Spleen (tissue), 11 donors: Measurements from ENCODE around the gene COG6. TPM values are rescaled to one million over a fixed set of nuclear protein-coding genes. Genes with fewer than 3 reads are reported as not detected.

Experiments used
- DNase-seq: peaks from one replicate; pipeline ENCODE4 v3.0.0-alpha.2; 2020
- H3K27ac ChIP-seq, 8 donors: fragments of 200-600 bp; sonication (generic) in 7 of 8; 1 replicate in 4 of 8; 2 replicates in 4 of 8; pipeline versions ENCODE4 v1.5.0 to v1.8.0; 2016 to 2021; ENCODE audit warnings: inconsistent platforms in 4 of 8, mild to moderate bottlenecking in 4 of 8, moderate library complexity in 1 of 8
- H3K27me3 ChIP-seq, 7 donors: fragments of 200-600 bp; sonication (generic) in 6 of 7; replicated peaks in 1 of 7; 1 replicate in 4 of 7; 2 replicates in 3 of 7; pipeline versions ENCODE4 v1.5.0 to v1.8.0; 2016 to 2021; ENCODE audit warnings: inconsistent platforms in 3 of 7, mild to moderate bottlenecking in 1 of 7
- H3K36me3 ChIP-seq, 6 donors: fragments of 200-600 bp; sonication (generic) in 5 of 6; 1 replicate in 4 of 6; 2 replicates in 2 of 6; pipeline versions ENCODE4 v1.5.0 to v1.8.0; 2016 to 2021; ENCODE audit warnings: inconsistent platforms in 2 of 6
- H3K4me1 ChIP-seq, 6 donors: fragments of 200-600 bp; sonication (generic) in 5 of 6; 1 replicate in 3 of 6; 2 replicates in 3 of 6; pipeline versions ENCODE4 v1.5.0 to v1.8.0; 2016 to 2021; ENCODE audit warnings: inconsistent platforms in 3 of 6
- H3K4me3 ChIP-seq, 8 donors: fragments of 200-600 bp; sonication (generic) in 7 of 8; 1 replicate in 4 of 8; 2 replicates in 4 of 8; pipeline versions ENCODE4 v1.5.0 to v1.8.0; 2016 to 2021; ENCODE audit warnings: inconsistent platforms in 4 of 8, mild to moderate bottlenecking in 4 of 8, moderate library complexity in 2 of 8
- H3K9me3 ChIP-seq, 8 donors: fragments of 200-600 bp; sonication (generic) in 7 of 8; 1 replicate in 4 of 8; 2 replicates in 4 of 8; pipeline versions ENCODE4 v1.5.0 to v1.8.0; 2016 to 2021; ENCODE audit warnings: inconsistent platforms in 4 of 8
- POLR2A ChIP-seq, 3 donors: fragments of 450-650 bp; IDR thresholded peaks; one replicate each; pipeline ENCODE4 v1.5.1; 2017; ENCODE audit warnings: antibody characterized with exemption in 3 of 3, mild to moderate bottlenecking in 1 of 3
- POLR2AphosphoS5 ChIP-seq, 3 donors: sonication (generic); formaldehyde crosslinking; IDR thresholded peaks; one replicate each; pipeline ENCODE4 v1.5.1; 2017; ENCODE audit warnings: antibody characterized with exemption in 3 of 3
- WGBS, 5 donors: extraction: QIAGEN DNeasy Blood & Tissue Kit in 3 of 5; methylation state at CpG; one replicate each; pipeline versions ENCODE4 v1.1.5 to v1.1.7; 2013 to 2018; 5-methylcytosine and 5-hydroxymethylcytosine counted together
- intact Hi-C: fragments of 100-400 bp; cut with DNase I; formaldehyde crosslinking; loops from one replicate; pipeline ENCODE4 v1.15.0; 2023; ENCODE audit warnings: low total_unique reads
- polyA plus RNA-seq, 3 donors: library from polyadenylated mRNA; stranded (reverse); fragments of 200-250 nt; gene quantifications; one replicate each; pipeline ENCODE4 v1.2.1, GENCODE V29; 2013
- total RNA-seq, 7 donors: library from RNA; depleted of rRNA in 3 of 7; stranded (reverse); fragments of >200 nt in 3 of 7; fragmentation: NEBNext Ultra II Directional in 4 of 7; extraction: Animal tissue kit (Norgen Biotek cat#: 25700) in 4 of 7; gene quantifications; one replicate each; pipeline versions ENCODE4 v1.1.0 to v1.2.1, GENCODE V29; 2016 to 2021
- TF ChIP-seq, protein P1 (sequence below), 11 experiments: fragments of 200-600 bp in 7 of 11; fragments of 450-650 bp in 4 of 11; sonication (generic) in 4 of 11; IDR thresholded peaks in 8 of 11; conservative IDR thresholded peaks in 3 of 11; 1 replicate in 7 of 11; 2 replicates in 4 of 11; pipeline versions ENCODE4 v1.4.0 to v1.8.0; 2016 to 2021; ENCODE audit warnings: antibody characterized with exemption in 11 of 11, inconsistent platforms in 4 of 11, mild to moderate bottlenecking in 1 of 11
- donor health status: healthy with polysubstance abuse.
- donor health status: DM: no; HTN: no; CAD: no; lungs with moderate emphysema.
- donor health status: DM: no; HTN: no; CAD: no.
- donor health status: Bipolar disorder and iron deficiency.
- donor health status: healthy.
- donor health status: DM: no; HTN: no; CAD: no.
- donor health status: DM: yes; HTN: yes; CAD: no.

The COG6 gene
- total and polyA plus RNA-seq, 10 donors, result 5.7 to 41.9 (median 23.8) TPM

DNA sequence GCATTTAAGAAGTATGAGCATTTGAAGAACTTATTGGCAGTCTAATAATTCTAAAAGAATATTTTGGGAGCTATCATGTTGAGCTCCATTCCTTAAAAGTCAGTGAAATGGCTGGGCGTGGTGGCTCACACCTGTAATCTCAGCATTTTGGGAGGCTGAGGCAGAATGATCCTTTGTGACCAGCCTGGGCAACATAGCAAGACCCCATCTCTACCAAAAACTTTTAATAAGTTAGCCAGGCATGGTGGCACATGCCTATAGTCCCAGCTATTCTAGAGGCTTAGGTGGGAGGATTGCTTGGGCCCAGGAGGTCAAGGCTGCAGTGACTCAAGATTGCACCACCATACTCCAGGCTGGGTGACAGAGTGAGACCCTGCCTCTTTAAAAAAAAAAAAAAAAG, 8.0 kb downstream of the COG6 start:
- Histone ChIP-seq H3K36me3 (peaks cover 0 to 83% (median 18%) of the 10 kb centered on the region in 6 donors), H3K4me3 (no peak overlapping the region), H3K27ac (no peak overlapping the region), H3K27me3 (no peaks in the 10 kb centered on the region), H3K4me1 (peaks cover 0 to 10% (median 0%) of the 10 kb centered on the region in 6 donors), H3K9me3 (no peaks in the 10 kb centered on the region)
- 90 to 100% (median 96%) methylated on average over 1 of the region's 1 CpG for WGBS, 5 donors
- TF ChIP-seq POLR2AphosphoS5 (IDR thresholded peaks at IDR 0.05) (no peak), POLR2A (IDR thresholded peaks at IDR 0.05) (no peak)
- TF ChIP-seq, protein P1, sequence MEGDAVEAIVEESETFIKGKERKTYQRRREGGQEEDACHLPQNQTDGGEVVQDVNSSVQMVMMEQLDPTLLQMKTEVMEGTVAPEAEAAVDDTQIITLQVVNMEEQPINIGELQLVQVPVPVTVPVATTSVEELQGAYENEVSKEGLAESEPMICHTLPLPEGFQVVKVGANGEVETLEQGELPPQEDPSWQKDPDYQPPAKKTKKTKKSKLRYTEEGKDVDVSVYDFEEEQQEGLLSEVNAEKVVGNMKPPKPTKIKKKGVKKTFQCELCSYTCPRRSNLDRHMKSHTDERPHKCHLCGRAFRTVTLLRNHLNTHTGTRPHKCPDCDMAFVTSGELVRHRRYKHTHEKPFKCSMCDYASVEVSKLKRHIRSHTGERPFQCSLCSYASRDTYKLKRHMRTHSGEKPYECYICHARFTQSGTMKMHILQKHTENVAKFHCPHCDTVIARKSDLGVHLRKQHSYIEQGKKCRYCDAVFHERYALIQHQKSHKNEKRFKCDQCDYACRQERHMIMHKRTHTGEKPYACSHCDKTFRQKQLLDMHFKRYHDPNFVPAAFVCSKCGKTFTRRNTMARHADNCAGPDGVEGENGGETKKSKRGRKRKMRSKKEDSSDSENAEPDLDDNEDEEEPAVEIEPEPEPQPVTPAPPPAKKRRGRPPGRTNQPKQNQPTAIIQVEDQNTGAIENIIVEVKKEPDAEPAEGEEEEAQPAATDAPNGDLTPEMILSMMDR (IDR thresholded peaks at IDR 0.05 in 8 of 11, conservative IDR thresholded peaks at IDR 0.05 in 3 of 11), result no peak
- no peak for DNase-seq
- intact Hi-C loops, result no loop called here

DNA sequence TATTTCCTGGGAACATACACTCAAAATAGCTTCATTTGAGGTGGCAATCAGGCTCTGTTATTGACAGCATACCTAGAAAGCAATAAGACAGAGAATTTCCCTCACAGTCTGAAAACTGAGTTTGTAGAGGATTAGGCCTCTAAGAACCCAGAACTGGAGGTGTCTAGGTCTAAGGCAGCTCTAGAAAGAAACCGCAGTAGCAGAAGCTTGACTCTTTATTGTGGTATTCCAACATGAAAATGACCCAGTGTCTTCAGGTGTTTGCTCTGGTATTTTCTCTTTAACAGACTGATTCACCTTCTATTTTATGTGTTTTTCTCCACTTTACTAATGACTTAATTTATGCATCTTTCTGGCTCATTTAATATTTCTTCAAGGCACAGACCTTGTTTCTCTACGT, 8.5 kb downstream of the COG6 start:
- peaks cover 0 to 84% (median 18%) of the 10 kb centered on the region in 6 donors for H3K36me3 ChIP-seq
- DNase-seq, result no peak
- 42 to 97% (median 65%) methylated on average over 2 of the region's 2 CpGs for WGBS, 5 donors
- intact Hi-C loops, result no loop called here
- H3K27me3 ChIP-seq, result no peaks in the 10 kb centered on the region
- H3K9me3 ChIP-seq, result no peaks in the 10 kb centered on the region
- no peak overlapping the region for H3K4me3 ChIP-seq
- no peak overlapping the region for H3K27ac ChIP-seq
- TF ChIP-seq POLR2AphosphoS5 (IDR thresholded peaks at IDR 0.05) (no peak), POLR2A (IDR thresholded peaks at IDR 0.05) (no peak)
- TF ChIP-seq, protein P1 (IDR thresholded peaks at IDR 0.05 in 8 of 11, conservative IDR thresholded peaks at IDR 0.05 in 3 of 11), result no peak
- peaks cover 0 to 6% (median 0%) of the 10 kb centered on the region in 6 donors for H3K4me1 ChIP-seq

DNA sequence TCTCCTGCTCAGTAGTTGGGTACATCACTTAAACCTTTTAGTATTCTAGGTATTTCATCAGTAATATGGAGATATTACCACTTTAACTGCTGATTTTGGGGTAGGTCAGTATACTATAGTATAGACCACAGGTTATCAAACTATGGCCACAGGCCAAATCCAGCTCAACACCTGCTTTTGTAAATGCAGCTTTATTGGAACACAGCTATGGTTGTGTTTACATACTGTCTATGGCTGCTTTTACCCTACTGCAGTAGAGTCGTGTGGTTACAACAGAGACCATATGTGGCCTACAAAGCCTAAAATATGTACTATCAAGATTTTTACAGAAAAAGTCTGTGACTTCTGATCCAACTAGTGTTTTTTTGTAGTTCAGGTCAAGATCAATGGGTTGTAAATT, 10.3 kb downstream of the COG6 start:
- intact Hi-C loops, result no loop called here
- Histone ChIP-seq H3K4me3 (no peak overlapping the region), H3K36me3 (peaks cover 0 to 72% (median 13%) of the 10 kb centered on the region in 6 donors), H3K9me3 (no peaks in the 10 kb centered on the region), H3K27me3 (no peaks in the 10 kb centered on the region), H3K27ac (no peak overlapping the region), H3K4me1 (peaks cover 0 to 2% (median 0%) of the 10 kb centered on the region in 6 donors)
- DNase-seq, result no peak
- 94 to 100% (median 95%) methylated on average over 1 of the region's 1 CpG for WGBS, 5 donors
- no peak for TF ChIP-seq POLR2A (IDR thresholded peaks at IDR 0.05)
- TF ChIP-seq, protein P1 (IDR thresholded peaks at IDR 0.05 in 8 of 11, conservative IDR thresholded peaks at IDR 0.05 in 3 of 11), result no peak
- TF ChIP-seq POLR2AphosphoS5 (IDR thresholded peaks at IDR 0.05), result no peak

GRCh38 chr13:39670445-39670844, 15.0 kb downstream of the COG6 start:
- whole genome bisulfite sequencing, 5 donors, result 82 to 96% (median 94%) methylated on average over 2 of the region's 2 CpGs
- no peak for DNase-seq
- no peak overlapping the region for H3K27ac ChIP-seq
- H3K36me3 ChIP-seq, result peaks cover 0 to 39% (median 0%) of the 10 kb centered on the region in 6 donors
- peaks cover 0 to 8% (median 0%) of the 10 kb centered on the region in 6 donors for H3K4me1 ChIP-seq
- no peak overlapping the region for H3K4me3 ChIP-seq
- intact Hi-C loops, result no loop called here
- H3K27me3 ChIP-seq, result no peaks in the 10 kb centered on the region
- TF ChIP-seq POLR2AphosphoS5 (IDR thresholded peaks at IDR 0.05), result no peak
- TF ChIP-seq POLR2A (IDR thresholded peaks at IDR 0.05), result no peak
- TF ChIP-seq, protein P1 (IDR thresholded peaks at IDR 0.05 in 8 of 11, conservative IDR thresholded peaks at IDR 0.05 in 3 of 11), result no peak
- H3K9me3 ChIP-seq, result peaks cover 0 to 6% (median 2%) of the 10 kb centered on the region in 8 donors
